DOHH2 (cell line): ENCODE measurements around the gene KRT10.

Source experiments
- CTCF ChIP-seq: fragments of 200-600 bp; sonication (generic); IDR thresholded peaks from one replicate; pipeline ENCODE4 v1.5.1; 2014; ENCODE audit warnings: antibody characterized with exemption, mild to moderate bottlenecking, low read depth, low read length; ENCODE audit not compliant: poor library complexity, severe bottlenecking
- EZH2phosphoT487 ChIP-seq: fragments of 200-600 bp; sonication (generic); IDR thresholded peaks from 2 replicates; pipeline ENCODE4 v1.6.1; 2017; ENCODE audit warnings: borderline replicate concordance, mild to moderate bottlenecking, antibody characterized with exemption, low read length, moderate library complexity, mixed read lengths

DNA sequence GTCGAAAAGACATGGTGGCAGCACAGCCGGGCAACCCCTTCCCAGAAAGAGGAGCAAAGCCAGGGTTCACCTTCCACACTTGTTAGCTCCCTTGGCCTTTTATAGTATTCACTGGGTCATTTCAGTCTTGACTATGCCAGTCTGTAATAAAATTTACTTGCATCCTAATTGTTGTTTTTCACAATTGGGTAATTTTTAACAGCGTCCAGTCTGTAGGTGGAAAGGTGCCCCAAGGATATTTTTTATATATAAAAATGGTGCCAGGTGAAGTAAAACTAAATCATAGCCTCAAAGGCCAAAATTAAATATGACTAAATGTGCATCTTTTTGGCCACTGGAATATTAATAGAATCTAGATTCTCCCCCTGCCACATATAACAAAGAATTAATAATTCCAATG, 50.3 kb downstream of the KRT10 start, which contains the start of gene KRT26:
- TF ChIP-seq CTCF (no peak), EZH2phosphoT487 (no peak)
